ENCODE results near the gene GOT1.

GOT1 gene

GRCh38 chr10:99395750-99396445 lies 34.5 kb downstream of the GOT1 start:
- DNase-seq (ENCODE audit: low read depth in 1 of 2, low spot score in 1 of 2), result no peak

GRCh38 chr10:99394761-99395386 lies 35.5 kb downstream of the GOT1 start:
- no peak for DNase-seq (ENCODE audit: low read depth in 1 of 2, low spot score in 1 of 2)

GRCh38 chr10:99394256-99394655 lies 36.2 kb downstream of the GOT1 start:
- DNase-seq (ENCODE audit: low read depth in 1 of 2, low spot score in 1 of 2), result no peak

- DNase-seq (ENCODE audit: low read depth in 1 of 2, low spot score in 1 of 2), result no peak
Measured at GRCh38 chr10:99393683-99394082, 36.7 kb downstream of the GOT1 start.

GRCh38 chr10:99393036-99393435 lies 37.4 kb downstream of the GOT1 start:
- DNase-seq (ENCODE audit: low read depth in 1 of 2, low spot score in 1 of 2), result no peak

- DNase-seq (ENCODE audit: low read depth in 1 of 2, low spot score in 1 of 2), result no peak
Measured at GRCh38 chr10:99391346-99391745, 39.1 kb downstream of the GOT1 start.

GRCh38 chr10:99389729-99390480 lies 40.5 kb downstream of the GOT1 start:
- no peak for DNase-seq (ENCODE audit: low read depth in 1 of 2, low spot score in 1 of 2)

GRCh38 chr10:99387541-99387940 lies 42.9 kb downstream of the GOT1 start:
- DNase-seq (ENCODE audit: low read depth in 1 of 2, low spot score in 1 of 2), result no peak

- DNase-seq (ENCODE audit: low read depth in 1 of 2, low spot score in 1 of 2), result no peak
Measured at GRCh38 chr10:99387071-99387470, 43.4 kb downstream of the GOT1 start.

GRCh38 chr10:99382176-99382575 lies 48.2 kb downstream of the GOT1 start:
- DNase-seq (ENCODE audit: low read depth in 1 of 2, low spot score in 1 of 2), result no peak

GRCh38 chr10:99375426-99375825 lies 55.0 kb downstream of the GOT1 start:
- no peak for DNase-seq (ENCODE audit: low read depth in 1 of 2, low spot score in 1 of 2)

GRCh38 chr10:99374972-99375371 lies 55.5 kb downstream of the GOT1 start:
- DNase-seq (ENCODE audit: low read depth in 1 of 2, low spot score in 1 of 2), result no peak

GRCh38 chr10:99374526-99374925 lies 55.9 kb downstream of the GOT1 start:
- DNase-seq (ENCODE audit: low read depth in 1 of 2, low spot score in 1 of 2), result no peak

GRCh38 chr10:99372546-99373271 lies 57.7 kb downstream of the GOT1 start:
- no peak for DNase-seq (ENCODE audit: low read depth in 1 of 2, low spot score in 1 of 2)

- no peak for DNase-seq (ENCODE audit: low read depth in 1 of 2, low spot score in 1 of 2)
Measured at GRCh38 chr10:99370993-99371392, 59.4 kb downstream of the GOT1 start.

GRCh38 chr10:99369551-99369950 lies 60.9 kb downstream of the GOT1 start:
- DNase-seq (ENCODE audit: low read depth in 1 of 2, low spot score in 1 of 2), result no peak

- no peak for DNase-seq (ENCODE audit: low read depth in 1 of 2, low spot score in 1 of 2)
Measured at GRCh38 chr10:99369126-99369525, 61.3 kb downstream of the GOT1 start.

GRCh38 chr10:99368646-99369045 lies 61.8 kb downstream of the GOT1 start:
- no peak for DNase-seq (ENCODE audit: low read depth in 1 of 2, low spot score in 1 of 2)

GRCh38 chr10:99366666-99367065 lies 63.8 kb downstream of the GOT1 start:
- DNase-seq (ENCODE audit: low read depth in 1 of 2, low spot score in 1 of 2), result no peak

- DNase-seq (ENCODE audit: low read depth in 1 of 2, low spot score in 1 of 2), result no peak
Measured at GRCh38 chr10:99365736-99366135, 64.7 kb downstream of the GOT1 start.

GRCh38 chr10:99365311-99365710 lies 65.1 kb downstream of the GOT1 start:
- DNase-seq (ENCODE audit: low read depth in 1 of 2, low spot score in 1 of 2), result no peak

GRCh38 chr10:99364125-99364524 lies 66.3 kb downstream of the GOT1 start:
- no peak for DNase-seq (ENCODE audit: low read depth in 1 of 2, low spot score in 1 of 2)

All from activated T-helper 1 cell treated with anti-CD3 and anti-CD28 coated beads, Interleukin-2, amount 50 U/mL, for 16 hours (primary cell).